IPS-18c (cell line): ENCODE measurements around the gene GDPD2.

Experiments
- H3K4me3 ChIP-seq: 2 replicates; pipeline ENCODE4 v1.7.0; 2013; ENCODE audit warnings: low read depth, mild to moderate bottlenecking, low read length, moderate library complexity; ENCODE audit not compliant: insufficient read depth
- H3K9me3 ChIP-seq: one replicate; pipeline ENCODE4 v1.6.1; 2013; ENCODE audit warnings: mild to moderate bottlenecking, low read length, moderate library complexity; ENCODE audit not compliant: control insufficient read depth, insufficient read depth

The GDPD2 gene

DNA sequence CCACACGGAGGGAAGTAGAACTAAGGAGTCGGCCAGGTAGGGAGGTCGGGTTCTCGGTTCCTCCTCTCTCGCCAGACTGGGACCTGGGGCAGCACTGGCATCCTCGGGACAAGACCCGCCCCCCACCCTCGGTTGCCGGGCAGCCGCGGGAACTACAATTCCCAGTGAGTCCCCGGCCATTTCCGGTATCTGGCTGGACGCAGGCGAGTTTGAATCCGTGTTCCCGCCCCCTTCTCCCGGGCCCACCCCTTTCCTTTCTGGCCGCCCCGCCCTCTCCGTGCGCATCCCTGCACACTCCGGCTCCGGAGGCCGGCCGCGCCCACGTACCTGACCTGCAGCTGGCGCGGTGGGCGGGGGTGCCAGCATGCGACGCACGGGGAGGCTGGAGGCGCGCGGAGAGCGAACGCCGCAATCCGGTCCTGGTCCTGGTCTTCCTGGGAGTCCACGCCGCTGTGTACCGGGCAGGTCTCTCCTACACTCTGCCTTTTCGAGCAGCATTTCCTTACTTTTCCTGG lies 11.3 kb downstream of the GDPD2 start:
- H3K4me3 ChIP-seq = peak overlapping the region; percentile 53

GRCh38 chrX:70434914-70435586 lies 11.9 kb downstream of the GDPD2 start:
- peak overlapping the region; percentile 53 for H3K4me3 ChIP-seq

More for the DNA sequence above, 11.3 kb downstream of the GDPD2 start:
- H3K9me3 ChIP-seq = peaks cover 8% of the 10 kb centered on the region

DNA sequence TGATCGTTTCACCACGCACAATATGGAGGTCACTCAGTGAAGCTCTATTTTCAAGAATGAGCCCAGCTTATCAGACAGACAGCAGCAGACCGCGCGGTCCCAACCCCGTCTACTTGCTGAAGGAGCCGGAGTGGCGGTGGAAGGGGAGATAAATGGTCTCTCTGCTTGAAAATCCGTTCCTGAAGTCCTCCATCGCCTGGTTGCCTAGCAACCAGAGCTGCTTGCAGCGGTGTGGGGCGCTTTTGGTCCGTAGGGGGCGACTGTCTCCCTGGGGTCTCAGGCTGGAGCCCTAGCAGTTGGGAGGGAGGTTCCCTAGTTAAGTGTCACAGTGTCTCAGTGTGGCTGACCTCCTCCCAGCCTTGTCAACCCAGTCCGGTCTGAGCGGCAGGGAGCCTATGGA lies 13.2 kb downstream of the GDPD2 start:
- no peak overlapping the region for H3K4me3 ChIP-seq
- H3K9me3 ChIP-seq = peaks cover 3% of the 10 kb centered on the region

More at GRCh38 chrX:70434914-70435586, 11.9 kb downstream of the GDPD2 start:
- H3K9me3 ChIP-seq = peaks cover 7% of the 10 kb centered on the region

GRCh38 chrX:70437011-70437410 lies 13.9 kb downstream of the GDPD2 start:
- H3K4me3 ChIP-seq = no peak overlapping the region
- peaks cover 3% of the 10 kb centered on the region for H3K9me3 ChIP-seq

DNA sequence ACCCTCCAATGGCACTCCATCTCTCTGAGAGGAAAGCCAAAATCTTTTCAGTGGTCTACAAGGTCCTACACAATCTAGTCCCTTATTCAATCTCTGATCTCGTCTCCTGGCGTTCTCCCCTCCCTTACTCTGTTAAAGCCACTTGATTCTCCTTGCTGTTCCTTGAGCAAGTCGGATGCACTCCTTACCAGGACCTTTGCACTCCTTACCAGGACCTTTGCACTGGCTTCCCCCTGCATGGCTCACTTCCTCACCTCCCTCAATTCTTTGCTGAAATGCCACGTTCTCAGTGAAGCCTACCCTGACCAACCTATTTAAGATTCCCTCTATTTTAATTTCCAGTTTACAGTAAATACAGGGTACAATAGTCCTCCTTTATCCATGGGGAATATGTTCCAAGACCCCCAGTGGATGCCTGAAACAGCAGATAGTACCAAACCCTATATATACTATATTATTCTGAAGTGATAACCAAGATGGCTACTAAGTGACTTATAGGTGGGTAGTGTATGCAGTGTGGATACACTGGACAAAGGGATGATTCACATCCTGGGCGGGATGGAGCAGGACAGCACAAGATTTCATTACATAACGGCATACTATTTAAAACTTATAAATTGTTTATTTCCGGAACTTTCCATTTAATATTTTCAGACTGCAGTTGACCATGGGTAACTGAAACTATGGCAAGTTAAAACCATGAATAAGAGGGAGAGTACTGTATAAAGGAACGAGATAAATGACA lies 15.0 kb downstream of the GDPD2 start:
- Histone ChIP-seq H3K9me3 (peaks cover 3% of the 10 kb centered on the region), H3K4me3 (no peak overlapping the region)

GRCh38 chrX:70439016-70439415 lies 15.9 kb downstream of the GDPD2 start:
- no peak overlapping the region for H3K4me3 ChIP-seq
- H3K9me3 ChIP-seq = peaks cover 3% of the 10 kb centered on the region

- Histone ChIP-seq H3K4me3 (no peak overlapping the region), H3K9me3 (no peaks in the 10 kb centered on the region)
These were observed 19.1 kb downstream of the GDPD2 start for GRCh38 chrX:70442224-70442623.

- Histone ChIP-seq H3K4me3 (peak within 1 kb of the TSS; percentile 20; the same call in 1 of the 2 replicates), H3K9me3 (no peaks in the 10 kb centered on the region)
These were observed 21.3 kb downstream of the GDPD2 start, which contains the start of gene DLG3 for GRCh38 chrX:70444326-70444945. Gene DLG3 (plus strand): TSS chrX:70444835. CDS start chrX:70445202, 367 bp downstream.

DNA sequence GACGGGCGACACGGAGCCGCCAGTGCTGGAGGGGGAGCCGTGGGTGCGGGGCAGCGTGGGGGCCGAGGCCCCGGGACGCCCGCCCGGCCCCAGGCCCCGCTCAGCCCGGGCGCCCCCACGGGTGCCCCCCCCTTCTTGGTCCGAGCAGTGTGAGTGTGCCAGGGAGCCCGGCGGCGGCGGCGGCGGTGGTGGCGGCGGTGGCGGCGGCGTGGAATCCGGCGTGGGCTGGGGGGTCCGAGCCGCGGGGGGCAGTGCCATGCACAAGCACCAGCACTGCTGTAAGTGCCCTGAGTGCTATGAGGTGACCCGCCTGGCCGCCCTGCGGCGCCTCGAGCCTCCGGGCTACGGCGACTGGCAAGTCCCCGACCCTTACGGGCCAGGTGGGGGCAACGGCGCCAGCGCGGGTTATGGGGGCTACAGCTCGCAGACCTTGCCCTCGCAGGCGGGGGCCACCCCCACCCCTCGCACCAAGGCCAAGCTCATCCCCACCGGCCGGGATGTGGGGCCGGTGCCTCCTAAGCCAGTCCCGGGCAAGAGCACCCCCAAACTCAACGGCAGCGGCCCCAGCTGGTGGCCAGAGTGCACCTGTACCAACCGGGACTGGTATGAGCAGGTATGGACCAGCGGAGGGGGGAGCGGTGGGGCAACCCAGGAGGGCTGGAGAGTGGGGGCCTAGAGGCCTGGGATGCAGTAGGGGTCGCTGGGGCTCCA lies 22.0 kb downstream of the GDPD2 start:
- peak overlapping the region; percentile 20; the same call in 1 of the 2 replicates for H3K4me3 ChIP-seq

DNA sequence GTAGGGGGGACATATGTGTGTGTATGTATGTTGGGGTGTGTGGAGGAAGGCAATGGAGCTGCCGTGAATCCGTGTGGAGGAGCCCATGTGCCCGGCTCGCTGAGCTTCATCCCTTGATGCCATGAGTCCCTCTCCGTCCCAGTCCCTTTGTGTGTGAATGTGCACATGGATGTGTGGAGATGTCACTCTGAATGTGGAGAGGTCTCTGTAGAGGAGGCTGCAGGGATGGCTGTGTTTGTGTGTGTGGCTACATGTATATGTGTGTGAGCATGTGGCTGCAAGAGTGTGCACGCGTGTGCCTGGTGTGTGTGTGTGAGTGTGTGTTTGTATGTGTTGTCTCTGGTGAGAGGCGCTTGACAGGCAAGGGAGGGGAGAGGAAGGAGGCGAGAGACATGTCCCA lies 22.8 kb downstream of the GDPD2 start:
- Histone ChIP-seq H3K9me3 (no peaks in the 10 kb centered on the region), H3K4me3 (no peak overlapping the region)

More for the DNA sequence above, 22.0 kb downstream of the GDPD2 start:
- no peaks in the 10 kb centered on the region for H3K9me3 ChIP-seq

DNA sequence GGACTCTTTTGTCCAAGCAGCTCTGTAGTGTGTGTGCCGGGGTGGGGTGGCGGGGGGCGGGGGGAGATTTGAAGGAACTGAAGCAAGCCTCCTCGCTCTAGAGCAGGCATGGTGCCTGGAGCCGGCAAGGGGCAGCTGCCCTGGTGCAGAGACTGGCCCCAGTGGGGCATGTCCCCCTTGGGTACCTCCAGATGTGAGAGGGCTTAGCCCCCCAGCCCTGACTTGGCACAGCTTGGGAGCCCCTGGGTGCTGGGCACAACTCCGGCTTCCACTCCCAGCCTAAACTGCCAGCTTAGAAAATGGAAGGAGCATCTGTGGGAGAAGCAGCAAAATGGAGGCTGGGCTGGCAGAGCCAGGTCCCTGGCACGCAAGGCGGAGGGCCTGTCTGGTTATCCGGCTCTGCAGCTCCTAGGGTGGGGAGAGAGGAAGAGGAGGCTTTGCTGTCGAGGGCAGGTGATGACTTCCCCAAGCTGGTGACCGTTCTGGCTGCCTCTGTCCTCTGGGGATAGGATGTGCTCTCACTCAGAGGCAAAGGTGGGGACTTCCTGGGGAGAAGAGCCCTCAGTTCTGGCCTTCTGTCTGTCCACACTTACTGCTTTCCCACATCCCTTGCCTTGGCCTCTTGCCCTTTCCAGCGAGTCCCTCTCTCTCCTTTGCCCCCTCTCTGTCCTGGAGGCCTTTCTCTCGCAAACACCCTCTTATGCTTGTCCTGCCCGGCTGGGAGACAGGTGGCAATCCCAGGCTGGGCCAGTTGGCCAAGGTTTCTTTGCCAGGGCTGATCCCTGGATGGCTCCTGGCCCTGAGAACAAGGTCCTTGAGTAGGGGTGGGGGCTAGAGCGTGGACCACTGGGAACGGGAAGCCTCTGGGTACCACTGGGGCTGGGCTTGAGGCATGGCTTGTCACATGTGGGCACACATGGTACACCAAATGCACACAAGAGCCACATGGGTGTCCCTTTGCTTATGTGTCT lies 23.6 kb downstream of the GDPD2 start:
- Histone ChIP-seq H3K9me3 (peaks cover 2% of the 10 kb centered on the region), H3K4me3 (no peak overlapping the region)

GRCh38 chrX:70449457-70449966 lies 26.4 kb downstream of the GDPD2 start:
- no peak overlapping the region for H3K4me3 ChIP-seq

DNA sequence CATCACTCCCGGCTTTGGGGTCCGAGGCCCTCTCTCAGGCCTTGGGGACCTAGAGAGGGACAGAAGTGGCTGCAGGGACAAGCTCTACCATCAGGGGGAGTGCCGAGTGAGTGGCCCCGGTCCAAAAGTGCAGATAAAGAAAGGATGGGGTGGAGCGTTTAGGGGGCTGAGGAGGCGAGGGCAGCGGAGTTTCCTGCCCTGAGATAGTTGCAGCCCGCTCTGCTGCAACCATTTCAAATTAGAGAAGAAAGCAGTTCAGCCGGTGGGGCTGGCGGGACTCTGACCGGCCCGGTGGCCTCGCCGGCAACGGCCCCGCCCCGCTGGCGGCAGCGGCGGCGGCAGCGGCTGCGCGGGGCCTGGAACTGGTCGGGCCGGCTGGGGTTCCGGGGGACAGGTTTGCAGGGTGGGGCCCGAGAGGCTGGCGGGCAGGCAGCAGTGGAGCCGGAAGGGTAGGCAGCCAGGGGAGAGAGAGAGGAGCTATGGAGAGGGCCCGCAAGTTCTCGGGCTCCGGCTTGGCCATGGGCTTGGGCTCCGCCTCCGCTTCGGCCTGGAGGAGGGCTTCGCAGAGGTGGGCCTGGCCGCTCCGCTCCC lies 29.1 kb downstream of the GDPD2 start:
- H3K9me3 ChIP-seq = peaks cover 10% of the 10 kb centered on the region
- H3K4me3 ChIP-seq = peak overlapping the region; percentile 41; the same call in 1 of the 2 replicates

More at GRCh38 chrX:70449457-70449966, 26.4 kb downstream of the GDPD2 start:
- peaks cover 10% of the 10 kb centered on the region for H3K9me3 ChIP-seq

DNA sequence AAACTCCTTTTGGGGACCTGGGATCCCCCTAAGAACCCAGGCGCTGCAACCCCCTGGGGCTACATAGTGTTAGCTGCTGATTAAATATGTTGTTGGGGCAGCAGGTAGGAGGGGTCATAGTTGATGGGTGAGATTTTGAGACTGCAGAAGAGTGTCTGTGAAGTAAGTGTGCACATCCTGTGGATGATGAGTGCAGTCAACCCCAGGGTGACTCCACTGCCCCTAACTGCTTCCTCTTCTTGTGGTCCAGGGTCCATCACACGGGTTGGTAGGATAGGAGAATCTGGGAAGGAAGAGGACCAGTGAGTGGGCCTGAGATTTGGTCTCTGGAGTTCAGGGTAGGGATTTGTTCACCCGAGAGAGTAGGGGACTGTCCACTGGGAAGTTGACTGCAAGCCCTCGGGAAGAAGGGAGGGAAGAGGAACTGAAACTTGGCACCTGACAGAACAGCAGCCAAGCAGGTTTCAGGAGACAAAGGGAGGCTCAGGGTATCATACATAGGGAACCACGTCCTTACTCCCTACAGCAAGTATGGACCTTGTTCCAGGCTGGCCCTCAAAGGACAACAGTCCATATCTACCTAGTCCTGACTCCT lies 30.0 kb downstream of the GDPD2 start:
- H3K4me3 ChIP-seq = peak overlapping the region; percentile 41; the same call in 1 of the 2 replicates
- peaks cover 12% of the 10 kb centered on the region for H3K9me3 ChIP-seq
